AG04450 (cell line): ENCODE measurements around the gene BRD3OS. TPM values are rescaled to one million over a fixed set of nuclear protein-coding genes. Genes with fewer than 3 reads are reported as not detected.

Experiments used
- CTCF ChIA-PET: fragments of 300-600, 350-600 bp; formaldehyde crosslinking; extraction: SDS; loops from one replicate; lab custom pipeline; 2022; ENCODE audit warnings: antibody characterized with exemption, inconsistent platforms; lab: Charles Lee
- POLR2A ChIA-PET: fragments of 350-600 bp; formaldehyde crosslinking; extraction: SDS; loops from one replicate; lab custom pipeline; 2021; ENCODE audit warnings: antibody characterized with exemption, inconsistent platforms; lab: Yijun Ruan, JAX
- DNase-seq: peaks from one replicate; pipeline ENCODE4 v3.0.0-alpha.2; 2011; ENCODE audit warnings: low read depth, low spot score
- H3K27ac ChIP-seq: one replicate; pipeline ENCODE4 v1.5.1; 2012; ENCODE audit warnings: low read depth, low read length, control low read depth
- H3K27me3 ChIP-seq: one replicate; pipeline ENCODE4 v1.6.0; 2012; ENCODE audit warnings: low read length; ENCODE audit not compliant: control insufficient read depth, insufficient read depth
- H3K4me3 ChIP-seq: 2 replicates; pipeline ENCODE4 v1.5.1; 2011; ENCODE audit warnings: mild to moderate bottlenecking, low read depth, low read length, control low read depth
- H3K9me3 ChIP-seq: 2 replicates; pipeline ENCODE4 v1.5.1; 2012; ENCODE audit warnings: low read length; ENCODE audit not compliant: control insufficient read depth, insufficient read depth
- CTCF ChIP-seq: IDR thresholded peaks from 2 replicates; pipeline ENCODE4 v1.5.1; 2011; ENCODE audit warnings: low read depth, low read length, control low read depth, inconsistent platforms
- polyA plus RNA-seq: library from polyadenylated mRNA; depleted of rRNA; stranded (reverse); fragments of >200 nt; gene quantifications from 2 replicates; pipeline ENCODE4 v1.2.3, GENCODE V29; 2011

BRD3OS gene
- polyA plus RNA-seq, 1 experiment, result 20.2 TPM

GRCh38 chr9:133998915-133999595, 26.2 kb upstream of the BRD3OS start:
- Histone ChIP-seq H3K27ac (peak overlapping the region; percentile 39), H3K27me3 (peaks cover 4% of the 10 kb centered on the region), H3K9me3 (no peaks in the 10 kb centered on the region; the same call in 1 of the 2 replicates), H3K4me3 (no peak overlapping the region)
- TF ChIP-seq CTCF, result no peak
- ChIA-PET POLR2A (no interaction called here), CTCF (interaction anchor here (1.2 to 1.3 kb wide), 2 partner anchors 207 to 217 kb away, joined by 5 read pairs; no protein-coding TSS in a partner anchor)
- DNase-seq, result no peak

GRCh38 chr9:133999851-134000265, 25.4 kb upstream of the BRD3OS start:
- DNase-seq, result no peak
- Histone ChIP-seq H3K27me3 (peaks cover 4% of the 10 kb centered on the region), H3K9me3 (no peaks in the 10 kb centered on the region; the same call in 1 of the 2 replicates), H3K4me3 (no peak overlapping the region), H3K27ac (no peak overlapping the region)
- ChIA-PET POLR2A (no interaction called here), CTCF (interaction anchor here (1.2 to 1.3 kb wide), 2 partner anchors 207 to 218 kb away, joined by 5 read pairs; no protein-coding TSS in a partner anchor)
- TF ChIP-seq CTCF, result no peak

- Histone ChIP-seq H3K27ac (no peak overlapping the region), H3K4me3 (no peak overlapping the region), H3K27me3 (peaks cover 11% of the 10 kb centered on the region), H3K9me3 (no peaks in the 10 kb centered on the region; the same call in 1 of the 2 replicates)
- no peak for DNase-seq
- ChIA-PET POLR2A (no interaction called here), CTCF (no interaction called here)
- no peak for TF ChIP-seq CTCF
These were observed 22.5 kb upstream of the BRD3OS start for GRCh38 chr9:134002796-134003195.

- no peak for TF ChIP-seq CTCF
- H3K9me3 ChIP-seq, result no peaks in the 10 kb centered on the region; the same call in 1 of the 2 replicates
- H3K27ac ChIP-seq, result no peak overlapping the region
- CTCF ChIA-PET, result no interaction called here
- H3K27me3 ChIP-seq, result peaks cover 12% of the 10 kb centered on the region
- DNase-seq, result no peak
- no peak overlapping the region for H3K4me3 ChIP-seq
- POLR2A ChIA-PET, result no interaction called here
These were observed 22.0 kb upstream of the BRD3OS start for GRCh38 chr9:134003237-134003636.

- peaks cover 12% of the 10 kb centered on the region for H3K27me3 ChIP-seq
- H3K9me3 ChIP-seq, result no peaks in the 10 kb centered on the region; the same call in 1 of the 2 replicates
- ChIA-PET CTCF (no interaction called here), POLR2A (no interaction called here)
- TF ChIP-seq CTCF, result no peak
- no peak overlapping the region for H3K27ac ChIP-seq
- no peak overlapping the region for H3K4me3 ChIP-seq
- no peak for DNase-seq
These were observed 21.0 kb upstream of the BRD3OS start for GRCh38 chr9:134004131-134004873.
